Subcutaneous adipose tissue (tissue), 4 donors: ENCODE data around the gene FMO3. TPM values are rescaled to one million over a fixed set of nuclear protein-coding genes. Genes with fewer than 3 reads are reported as not detected.

Source experiments
- CTCF ChIP-seq: fragments of 450-650 bp; IDR thresholded peaks from one replicate; pipeline ENCODE4 v1.5.1; 2016; ENCODE audit warnings: low read depth, mild to moderate bottlenecking, control low read depth, antibody characterized with exemption, moderate library complexity
- total RNA-seq, 4 donors: library from RNA; depleted of rRNA; stranded (reverse); fragments of >200 nt; gene quantifications; one replicate each; pipeline ENCODE4 v1.1.0, GENCODE V29; 2016

FMO3 gene
- total RNA-seq, 4 donors from 2014 or later: 10.4 to 35.2 (median 27.7) TPM

- TF ChIP-seq CTCF: no peak
These were observed 13.2 kb downstream of the FMO3 start for GRCh38 chr1:171103862-171104261.

GRCh38 chr1:171107262-171107940 is 16.7 kb downstream of the FMO3 start:
- TF ChIP-seq CTCF: no peak

- no peak for TF ChIP-seq CTCF
These were observed 17.3 kb downstream of the FMO3 start for GRCh38 chr1:171107969-171108368.

- no peak for TF ChIP-seq CTCF
These were observed 19.3 kb downstream of the FMO3 start for GRCh38 chr1:171109966-171110365.

- no peak for TF ChIP-seq CTCF
These were observed 20.1 kb downstream of the FMO3 start for GRCh38 chr1:171110621-171111326.

GRCh38 chr1:171112119-171112518 is 21.4 kb downstream of the FMO3 start:
- no peak for TF ChIP-seq CTCF

- no peak for TF ChIP-seq CTCF
These were observed 22.7 kb downstream of the FMO3 start for GRCh38 chr1:171113382-171113781.
